GM19043 (cell line): ENCODE results near the gene ADAMTS1.

Experiments used
- ATAC-seq: cut with Tn5 transposase; IDR thresholded peaks from one replicate; pipeline ENCODE4 v1.9.1; 2021; ENCODE audit warnings: low read depth; ENCODE audit not compliant: unreplicated experiment

ADAMTS1 gene

GRCh38 chr21:26818906-26819305 is 26.3 kb downstream of the ADAMTS1 start:
- no peak for ATAC-seq

GRCh38 chr21:26815197-26815596 is 30.0 kb downstream of the ADAMTS1 start:
- ATAC-seq = no peak

GRCh38 chr21:26814386-26814785 is 30.8 kb downstream of the ADAMTS1 start:
- ATAC-seq = no peak

GRCh38 chr21:26813426-26813998 is 31.7 kb downstream of the ADAMTS1 start:
- no peak for ATAC-seq

- ATAC-seq = no peak
Observed at GRCh38 chr21:26812173-26812572, 33.0 kb downstream of the ADAMTS1 start.

- ATAC-seq = no peak
Observed at GRCh38 chr21:26811482-26811881, 33.7 kb downstream of the ADAMTS1 start.

GRCh38 chr21:26810676-26811415 is 34.4 kb downstream of the ADAMTS1 start:
- ATAC-seq = no peak

- no peak for ATAC-seq
Observed at GRCh38 chr21:26810266-26810665, 34.9 kb downstream of the ADAMTS1 start.

- no peak for ATAC-seq
Observed at GRCh38 chr21:26809745-26810144, 35.5 kb downstream of the ADAMTS1 start.

GRCh38 chr21:26806801-26807295 is 38.4 kb downstream of the ADAMTS1 start:
- ATAC-seq = no peak

GRCh38 chr21:26804895-26805609 is 40.2 kb downstream of the ADAMTS1 start:
- ATAC-seq = no peak

GRCh38 chr21:26801498-26801897 is 43.7 kb downstream of the ADAMTS1 start:
- no peak for ATAC-seq

- ATAC-seq = no peak
Observed at GRCh38 chr21:26800970-26801431, 44.2 kb downstream of the ADAMTS1 start.

GRCh38 chr21:26800455-26800854 is 44.8 kb downstream of the ADAMTS1 start:
- no peak for ATAC-seq

- ATAC-seq = no peak
Observed at GRCh38 chr21:26800001-26800400, 45.2 kb downstream of the ADAMTS1 start.

- ATAC-seq = no peak
Observed at GRCh38 chr21:26798856-26799751, 46.1 kb downstream of the ADAMTS1 start.

GRCh38 chr21:26797878-26798456 is 47.2 kb downstream of the ADAMTS1 start:
- no peak for ATAC-seq

- no peak for ATAC-seq
Observed at GRCh38 chr21:26795866-26796329, 49.3 kb downstream of the ADAMTS1 start.

GRCh38 chr21:26795412-26795805 is 49.8 kb downstream of the ADAMTS1 start:
- no peak for ATAC-seq
